ENCODE measurements around the gene MICAL2.

The MICAL2 gene

GRCh38 chr11:12241401-12241800, 131.0 kb downstream of the MICAL2 start:
- H4K12ac ChIP-seq (ENCODE audit: low read depth, low read length), result no peak overlapping the region
- H2AFZ ChIP-seq (ENCODE audit: insufficient read depth, low read length, poor library complexity), result no peak overlapping the region
- no peak overlapping the region for H3K14ac ChIP-seq (ENCODE audit: low read length)
- H4K91ac ChIP-seq (ENCODE audit: low read depth, low read length), result no peak overlapping the region
- DNase-seq, result no peak
- H3K79me2 ChIP-seq (ENCODE audit: control insufficient read depth, insufficient read depth, low read length, poor library complexity), result no peaks in the 10 kb centered on the region
- peak overlapping the region; percentile 30 for H2BK12ac ChIP-seq (ENCODE audit: low read length)
- no peak overlapping the region for H2BK5ac ChIP-seq (ENCODE audit: low read depth, low read length, poor library complexity)
- H3K4me3 ChIP-seq (ENCODE audit: low read depth, low read length), result no peak overlapping the region
- peaks cover 14 to 34% of the 10 kb centered on the region in 2 experiments for H3K4me1 ChIP-seq (ENCODE audit: control insufficient read depth in 1 of 2, insufficient read depth in 2 of 2, low read length in 2 of 2)
- no peak overlapping the region for H2BK120ac ChIP-seq (ENCODE audit: insufficient read depth, low read length, poor library complexity)
- no peaks in the 10 kb centered on the region for H3K27me3 ChIP-seq (ENCODE audit: insufficient read depth, low read length)
- H3K9me3 ChIP-seq (ENCODE audit: insufficient read depth, low read depth, low read length), result no peaks in the 10 kb centered on the region
- H3K9ac ChIP-seq (ENCODE audit: low read length), result no peak overlapping the region
- no peak overlapping the region for H3K4ac ChIP-seq (ENCODE audit: low read depth, low read length)
- no peak overlapping the region for H4K8ac ChIP-seq (ENCODE audit: low read depth, low read length)
- WGBS (ENCODE audit: extremely low coverage, insufficient coverage, insufficient read length), result no CpG with 5 or more reads among the region's 7 CpGs
- no peak overlapping the region for H3K27ac ChIP-seq (ENCODE audit: low read depth, low read length)
- no peak overlapping the region for H3K18ac ChIP-seq (ENCODE audit: low read length)
- peaks cover 9% of the 10 kb centered on the region for H3K79me1 ChIP-seq (ENCODE audit: low read length)
- peaks cover 3 to 6% of the 10 kb centered on the region in 2 experiments for H3K36me3 ChIP-seq (ENCODE audit: control insufficient read depth in 1 of 2, insufficient read depth in 2 of 2, low read length in 2 of 2)
- H3K4me2 ChIP-seq (ENCODE audit: low read length), result no peak overlapping the region
- no peak overlapping the region for H3K23ac ChIP-seq (ENCODE audit: low read length)
- no peak overlapping the region for H2AK5ac ChIP-seq (ENCODE audit: low read length)

GRCh38 chr11:12241971-12242672, 131.7 kb downstream of the MICAL2 start:
- Histone ChIP-seq H2BK12ac (ENCODE audit: low read length) (no peak overlapping the region), H3K9ac (ENCODE audit: low read length) (no peak overlapping the region), H2AFZ (ENCODE audit: insufficient read depth, low read length, poor library complexity) (no peak overlapping the region), H2AK5ac (ENCODE audit: low read length) (no peak overlapping the region), H3K79me1 (ENCODE audit: low read length) (peaks cover 6% of the 10 kb centered on the region), H4K91ac (ENCODE audit: low read depth, low read length) (peak overlapping the region; percentile 9), H3K4me3 (ENCODE audit: low read depth, low read length) (no peak overlapping the region), H4K8ac (ENCODE audit: low read depth, low read length) (no peak overlapping the region), H3K18ac (ENCODE audit: low read length) (peak overlapping the region; percentile 6), H2BK5ac (ENCODE audit: low read depth, low read length, poor library complexity) (no peak overlapping the region), H3K27me3 (ENCODE audit: insufficient read depth, low read length) (no peaks in the 10 kb centered on the region), H3K4me2 (ENCODE audit: low read length) (no peak overlapping the region), H3K79me2 (ENCODE audit: control insufficient read depth, insufficient read depth, low read length, poor library complexity) (no peaks in the 10 kb centered on the region), H3K14ac (ENCODE audit: low read length) (no peak overlapping the region), H3K4ac (ENCODE audit: low read depth, low read length) (no peak overlapping the region), H3K27ac (ENCODE audit: low read depth, low read length) (no peak overlapping the region), H4K12ac (ENCODE audit: low read depth, low read length) (no peak overlapping the region), H3K23ac (ENCODE audit: low read length) (no peak overlapping the region), H2BK120ac (ENCODE audit: insufficient read depth, low read length, poor library complexity) (no peak overlapping the region), H3K36me3 (ENCODE audit: control insufficient read depth in 1 of 2, insufficient read depth in 2 of 2, low read length in 2 of 2) (peaks cover 3 to 6% of the 10 kb centered on the region in 2 experiments), H3K4me1 (ENCODE audit: control insufficient read depth in 1 of 2, insufficient read depth in 2 of 2, low read length in 2 of 2) (peaks cover 10 to 29% of the 10 kb centered on the region in 2 experiments), H3K9me3 (ENCODE audit: insufficient read depth, low read depth, low read length) (no peaks in the 10 kb centered on the region)
- DNase-seq, result no peak
- WGBS (ENCODE audit: extremely low coverage, insufficient coverage, insufficient read length), result no CpG with 5 or more reads among the region's 14 CpGs

GRCh38 chr11:12242966-12243365, 132.6 kb downstream of the MICAL2 start:
- DNase-seq, result no peak
- no peak overlapping the region for H3K4me2 ChIP-seq (ENCODE audit: low read length)
- H3K4me3 ChIP-seq (ENCODE audit: low read depth, low read length), result no peak overlapping the region
- no peak overlapping the region for H2BK120ac ChIP-seq (ENCODE audit: insufficient read depth, low read length, poor library complexity)
- no peak overlapping the region for H2AFZ ChIP-seq (ENCODE audit: insufficient read depth, low read length, poor library complexity)
- no peak overlapping the region for H2BK5ac ChIP-seq (ENCODE audit: low read depth, low read length, poor library complexity)
- H3K79me1 ChIP-seq (ENCODE audit: low read length), result peaks cover 2% of the 10 kb centered on the region
- H3K9ac ChIP-seq (ENCODE audit: low read length), result no peak overlapping the region
- no peaks in the 10 kb centered on the region for H3K27me3 ChIP-seq (ENCODE audit: insufficient read depth, low read length)
- no peaks in the 10 kb centered on the region for H3K9me3 ChIP-seq (ENCODE audit: insufficient read depth, low read depth, low read length)
- no peak overlapping the region for H3K23ac ChIP-seq (ENCODE audit: low read length)
- H3K36me3 ChIP-seq (ENCODE audit: control insufficient read depth in 1 of 2, insufficient read depth in 2 of 2, low read length in 2 of 2), result peaks cover 3 to 6% of the 10 kb centered on the region in 2 experiments
- no peak overlapping the region for H2AK5ac ChIP-seq (ENCODE audit: low read length)
- H4K91ac ChIP-seq (ENCODE audit: low read depth, low read length), result no peak overlapping the region
- H3K18ac ChIP-seq (ENCODE audit: low read length), result no peak overlapping the region
- no peak overlapping the region for H3K4ac ChIP-seq (ENCODE audit: low read depth, low read length)
- H2BK12ac ChIP-seq (ENCODE audit: low read length), result no peak overlapping the region
- no peaks in the 10 kb centered on the region for H3K79me2 ChIP-seq (ENCODE audit: control insufficient read depth, insufficient read depth, low read length, poor library complexity)
- no peak overlapping the region for H4K12ac ChIP-seq (ENCODE audit: low read depth, low read length)
- no peak overlapping the region for H3K14ac ChIP-seq (ENCODE audit: low read length)
- peaks cover 8 to 24% of the 10 kb centered on the region in 2 experiments for H3K4me1 ChIP-seq (ENCODE audit: control insufficient read depth in 1 of 2, insufficient read depth in 2 of 2, low read length in 2 of 2)
- H3K27ac ChIP-seq (ENCODE audit: low read depth, low read length), result no peak overlapping the region
- H4K8ac ChIP-seq (ENCODE audit: low read depth, low read length), result no peak overlapping the region
- no CpG with 5 or more reads among the region's 2 CpGs for WGBS (ENCODE audit: extremely low coverage, insufficient coverage, insufficient read length)

GRCh38 chr11:12243486-12243885, 133.1 kb downstream of the MICAL2 start:
- WGBS (ENCODE audit: extremely low coverage, insufficient coverage, insufficient read length), result no CpG with 5 or more reads among the region's 6 CpGs
- Histone ChIP-seq H3K18ac (ENCODE audit: low read length) (no peak overlapping the region), H3K4me1 (ENCODE audit: control insufficient read depth in 1 of 2, insufficient read depth in 2 of 2, low read length in 2 of 2) (peaks cover 12 to 27% of the 10 kb centered on the region in 2 experiments), H3K4ac (ENCODE audit: low read depth, low read length) (no peak overlapping the region), H2BK12ac (ENCODE audit: low read length) (no peak overlapping the region), H4K12ac (ENCODE audit: low read depth, low read length) (no peak overlapping the region), H3K27ac (ENCODE audit: low read depth, low read length) (no peak overlapping the region), H3K9ac (ENCODE audit: low read length) (no peak overlapping the region), H3K36me3 (ENCODE audit: control insufficient read depth in 1 of 2, insufficient read depth in 2 of 2, low read length in 2 of 2) (peaks cover 3 to 6% of the 10 kb centered on the region in 2 experiments), H2BK5ac (ENCODE audit: low read depth, low read length, poor library complexity) (no peak overlapping the region), H4K8ac (ENCODE audit: low read depth, low read length) (no peak overlapping the region), H3K27me3 (ENCODE audit: insufficient read depth, low read length) (no peaks in the 10 kb centered on the region), H2AK5ac (ENCODE audit: low read length) (no peak overlapping the region), H3K9me3 (ENCODE audit: insufficient read depth, low read depth, low read length) (no peaks in the 10 kb centered on the region), H3K79me2 (ENCODE audit: control insufficient read depth, insufficient read depth, low read length, poor library complexity) (no peaks in the 10 kb centered on the region), H3K79me1 (ENCODE audit: low read length) (peaks cover 2% of the 10 kb centered on the region), H2AFZ (ENCODE audit: insufficient read depth, low read length, poor library complexity) (no peak overlapping the region), H3K23ac (ENCODE audit: low read length) (no peak overlapping the region), H3K14ac (ENCODE audit: low read length) (no peak overlapping the region), H3K4me3 (ENCODE audit: low read depth, low read length) (no peak overlapping the region), H4K91ac (ENCODE audit: low read depth, low read length) (no peak overlapping the region), H2BK120ac (ENCODE audit: insufficient read depth, low read length, poor library complexity) (no peak overlapping the region), H3K4me2 (ENCODE audit: low read length) (no peak overlapping the region)
- DNase-seq, result peak; percentile 44 to 77

Data from trophoblast cell (in vitro differentiated cells and primary cell).